GM18858 (cell line): ENCODE results near the gene POGK.

Experiments
- ATAC-seq: cut with Tn5 transposase; IDR thresholded peaks from one replicate; pipeline ENCODE4 v1.9.1; 2021; ENCODE audit not compliant: unreplicated experiment

Gene POGK

GRCh38 chr1:166900987-166901386 lies 61.7 kb downstream of the POGK start:
- no peak for ATAC-seq

DNA sequence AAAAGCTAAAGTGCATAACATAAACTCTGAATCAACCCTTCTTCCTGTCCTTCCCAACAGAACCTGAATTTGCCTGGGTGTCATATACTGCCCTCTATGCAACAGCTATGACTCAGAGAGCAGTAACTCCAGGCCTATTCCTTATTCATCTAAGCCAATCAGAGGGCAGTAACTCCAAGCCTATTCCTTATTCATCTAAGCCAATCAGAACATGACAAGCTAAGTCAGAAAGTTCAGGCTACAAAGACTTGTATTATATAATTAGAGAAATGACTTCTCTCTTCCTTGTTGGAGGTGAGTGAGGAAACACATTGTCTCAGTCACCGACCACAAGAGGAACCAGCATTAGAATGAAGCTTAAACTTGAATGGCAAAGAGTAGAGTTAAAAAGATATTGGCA lies 63.0 kb downstream of the POGK start:
- no peak for ATAC-seq

GRCh38 chr1:166903232-166903631 lies 64.0 kb downstream of the POGK start:
- no peak for ATAC-seq

GRCh38 chr1:166905136-166905535 lies 65.9 kb downstream of the POGK start:
- no peak for ATAC-seq

- no peak for ATAC-seq
Measured at GRCh38 chr1:166905900-166906299, 66.6 kb downstream of the POGK start.
